SK-N-SH treated with all-trans-retinoic acid at 6 μM for 48 hours (cell line): ENCODE results near the gene SLC4A5.

Experiments used
- ATAC-seq: fragments of 200-7000 bp; cut with Tn5 transposase; 3 replicates; pipeline ENCODE4 v1.9.1; 2020; ENCODE audit warnings: mild to moderate bottlenecking, moderate library complexity
- ARNTL ChIP-seq: fragments of 450-650 bp; formaldehyde crosslinking; IDR thresholded peaks from 2 replicates; pipeline ENCODE4 v1.5.0; 2020; ENCODE audit warnings: low read depth, mild to moderate bottlenecking, moderate library complexity, borderline replicate concordance
- BACH2 ChIP-seq: fragments of 250-450 bp; sonication (Bioruptor Pico); IDR thresholded peaks from 2 replicates; pipeline ENCODE4 v1.9.0; 2021; ENCODE audit warnings: mild to moderate bottlenecking, borderline replicate concordance
- CSDC2 ChIP-seq: fragments of 250-450 bp; sonication (Bioruptor Pico); IDR thresholded peaks from 2 replicates; pipeline ENCODE4 v1.5.0; 2020; ENCODE audit warnings: mild to moderate bottlenecking, moderate library complexity
- ESRRG ChIP-seq: fragments of 250-450 bp; sonication (Bioruptor Pico); IDR thresholded peaks from 2 replicates; pipeline ENCODE4 v1.6.1; 2021; ENCODE audit warnings: mild to moderate bottlenecking
- GLIS3 ChIP-seq: fragments of 250-450 bp; sonication (Bioruptor Pico); IDR thresholded peaks from 2 replicates; pipeline ENCODE4 v1.5.0; 2020; ENCODE audit warnings: mild to moderate bottlenecking, moderate library complexity
- ISL1 ChIP-seq: fragments of 250-450 bp; sonication (Bioruptor Pico); IDR thresholded peaks from 2 replicates; pipeline ENCODE4 v2.1.2; 2022; ENCODE audit warnings: mild to moderate bottlenecking, moderate library complexity
- OSR1 ChIP-seq: fragments of 250-450 bp; sonication (Bioruptor Pico); IDR thresholded peaks from 2 replicates; pipeline ENCODE4 v1.8.0; 2022; ENCODE audit warnings: moderate library complexity, mild to moderate bottlenecking, inconsistent platforms
- PPARA ChIP-seq: fragments of 250-450 bp; sonication (Bioruptor Pico); IDR thresholded peaks from 2 replicates; pipeline ENCODE4 v1.5.0; 2020; ENCODE audit warnings: mild to moderate bottlenecking, borderline replicate concordance
- RARB ChIP-seq: fragments of 250-450 bp; sonication (Bioruptor Pico); IDR thresholded peaks from 2 replicates; pipeline ENCODE4 v1.8.0; 2021; ENCODE audit warnings: mild to moderate bottlenecking, moderate library complexity
- SNAI2 ChIP-seq: fragments of 250-450 bp; sonication (Bioruptor Pico); IDR thresholded peaks from 2 replicates; pipeline ENCODE4 v1.5.0; 2020; ENCODE audit warnings: mild to moderate bottlenecking, moderate library complexity
- TCF4 ChIP-seq: fragments of 250-450 bp; sonication (Bioruptor Pico); IDR thresholded peaks from 2 replicates; pipeline ENCODE4 v1.8.0; 2021; ENCODE audit warnings: mild to moderate bottlenecking, moderate library complexity, borderline replicate concordance
- ZC3H10 ChIP-seq: fragments of 250-450 bp; sonication (Bioruptor Pico); IDR thresholded peaks from 2 replicates; pipeline ENCODE4 v1.5.1; 2021; ENCODE audit warnings: mild to moderate bottlenecking, moderate library complexity
- ZFP30 ChIP-seq: fragments of 450-650 bp; formaldehyde crosslinking; IDR thresholded peaks from 2 replicates; pipeline ENCODE4 v1.5.0; 2022; ENCODE audit warnings: mild to moderate bottlenecking, moderate library complexity
- ZNF565 ChIP-seq: fragments of 450-650 bp; formaldehyde crosslinking; conservative IDR thresholded peaks from 2 replicates; pipeline ENCODE4 v1.5.0; 2020; ENCODE audit warnings: low read depth, mild to moderate bottlenecking, moderate library complexity
- ZNF70 ChIP-seq: fragments of 450-650 bp; formaldehyde crosslinking; IDR thresholded peaks from 2 replicates; pipeline ENCODE4 v1.5.0; 2020; ENCODE audit warnings: mild to moderate bottlenecking, moderate library complexity
- ZNF8 ChIP-seq: fragments of 450-650 bp; formaldehyde crosslinking; IDR thresholded peaks from 2 replicates; pipeline ENCODE4 v1.5.0; 2020; ENCODE audit warnings: mild to moderate bottlenecking, moderate library complexity
- TF ChIP-seq, protein P1 (sequence below): fragments of 250-450 bp; sonication (Bioruptor Pico); IDR thresholded peaks from 2 replicates; pipeline ENCODE4 v1.5.1; 2021; ENCODE audit warnings: mild to moderate bottlenecking, moderate library complexity
- TF ChIP-seq, protein P2 (sequence below): fragments of 250-450 bp; sonication (Bioruptor Pico); IDR thresholded peaks from 2 replicates; pipeline ENCODE4 v1.5.1; 2020; ENCODE audit warnings: low read depth, mild to moderate bottlenecking, moderate library complexity
- TF ChIP-seq, protein P3 (sequence below): fragments of 250-450 bp; sonication (Bioruptor Pico); IDR thresholded peaks from 2 replicates; pipeline ENCODE4 v1.8.0; 2020; ENCODE audit warnings: mild to moderate bottlenecking, moderate library complexity, borderline replicate concordance
- TF ChIP-seq, protein P4 (sequence below): fragments of 250-450 bp; sonication (Bioruptor Pico); IDR thresholded peaks from 2 replicates; pipeline ENCODE4 v1.8.0; 2021; ENCODE audit warnings: low read depth, mild to moderate bottlenecking, moderate library complexity, borderline replicate concordance

Gene SLC4A5

DNA sequence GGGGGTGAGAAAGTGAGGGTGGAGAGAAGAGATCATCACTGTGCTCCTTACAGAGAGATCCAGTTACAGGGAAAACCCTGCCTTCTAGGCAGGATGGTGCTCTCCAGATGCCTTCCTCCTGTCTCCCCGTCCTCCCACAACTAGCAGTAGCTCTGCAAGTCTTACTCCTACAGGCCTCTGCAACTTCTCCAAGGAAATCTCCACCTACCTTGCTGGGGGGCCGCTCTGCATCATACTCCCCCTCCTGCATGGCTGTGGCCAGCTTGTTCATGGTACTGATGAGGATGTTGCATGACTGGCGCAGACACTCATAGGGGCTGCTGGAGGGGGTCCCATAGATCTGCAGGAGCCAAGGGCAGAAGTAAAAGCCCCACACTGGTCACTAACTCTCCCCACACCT is 22.8 kb upstream of the SLC4A5 start:
- no peak for ATAC-seq

DNA sequence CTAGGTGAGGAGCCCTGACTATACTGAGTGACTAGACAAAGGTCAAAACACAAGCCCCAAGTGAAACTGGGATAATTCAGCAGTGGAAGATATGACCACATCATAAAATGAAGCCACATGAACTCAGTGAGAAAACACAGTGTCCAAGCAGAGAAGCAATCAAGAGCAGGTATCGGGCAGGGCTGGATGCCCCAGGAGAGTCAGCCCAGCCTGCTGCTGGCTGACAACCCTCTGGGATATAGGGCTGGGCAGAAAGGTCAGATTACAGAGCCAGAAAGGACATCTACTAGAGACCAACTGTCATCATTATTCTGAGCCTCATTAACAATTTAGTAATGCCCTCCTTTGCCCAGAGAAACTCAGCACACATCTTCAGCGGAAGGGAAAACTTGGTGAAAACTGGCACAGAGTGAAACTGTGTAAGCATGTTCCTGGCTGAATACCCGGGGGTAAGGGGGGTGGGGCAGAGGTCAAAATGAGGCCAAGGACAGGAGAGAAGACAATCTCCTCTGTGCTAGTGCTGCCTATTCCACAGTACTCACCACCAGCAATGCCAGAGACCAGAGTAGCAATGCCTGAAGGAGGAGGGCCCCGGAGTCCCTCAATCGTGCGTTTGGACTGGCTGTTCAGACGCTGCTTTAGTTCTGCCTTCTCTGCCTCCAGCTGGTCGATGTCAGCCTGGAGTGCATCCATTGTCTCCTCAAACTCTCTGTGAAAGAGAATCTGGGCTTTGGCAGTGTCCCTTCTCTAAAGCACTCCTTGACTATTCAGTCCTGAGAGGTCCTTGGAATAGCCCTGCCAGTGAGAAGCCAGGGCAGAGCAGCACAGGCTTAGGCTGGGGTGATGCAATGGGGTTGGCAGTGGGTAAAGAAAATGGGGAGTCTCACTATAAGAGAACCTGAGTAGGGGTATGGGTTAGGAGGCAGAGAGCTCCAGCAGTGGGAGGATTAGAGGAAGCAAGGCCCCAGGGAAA is 21.6 kb upstream of the SLC4A5 start:
- no peak for ATAC-seq
- TF ChIP-seq ZC3H10 (no peak), ESRRG (CRISPR knock-in tag) (no peak), PPARA (CRISPR knock-in tag) (no peak), ZNF8 (CRISPR knock-in tag) (no peak), RARB (CRISPR knock-in tag) (no peak), ZNF565 (CRISPR knock-in tag) (no peak), ARNTL (CRISPR knock-in tag) (no peak), BACH2 (no peak), ISL1 (CRISPR knock-in tag) (no peak), TCF4 (no peak), OSR1 (CRISPR knock-in tag) (no peak), GLIS3 (no peak), ZFP30 (no peak)
- TF ChIP-seq, protein P1, sequence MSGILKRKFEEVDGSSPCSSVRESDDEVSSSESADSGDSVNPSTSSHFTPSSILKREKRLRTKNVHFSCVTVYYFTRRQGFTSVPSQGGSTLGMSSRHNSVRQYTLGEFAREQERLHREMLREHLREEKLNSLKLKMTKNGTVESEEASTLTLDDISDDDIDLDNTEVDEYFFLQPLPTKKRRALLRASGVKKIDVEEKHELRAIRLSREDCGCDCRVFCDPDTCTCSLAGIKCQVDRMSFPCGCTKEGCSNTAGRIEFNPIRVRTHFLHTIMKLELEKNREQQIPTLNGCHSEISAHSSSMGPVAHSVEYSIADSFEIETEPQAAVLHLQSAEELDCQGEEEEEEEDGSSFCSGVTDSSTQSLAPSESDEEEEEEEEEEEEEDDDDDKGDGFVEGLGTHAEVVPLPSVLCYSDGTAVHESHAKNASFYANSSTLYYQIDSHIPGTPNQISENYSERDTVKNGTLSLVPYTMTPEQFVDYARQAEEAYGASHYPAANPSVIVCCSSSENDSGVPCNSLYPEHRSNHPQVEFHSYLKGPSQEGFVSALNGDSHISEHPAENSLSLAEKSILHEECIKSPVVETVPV = no peak
- TF ChIP-seq, protein P2, sequence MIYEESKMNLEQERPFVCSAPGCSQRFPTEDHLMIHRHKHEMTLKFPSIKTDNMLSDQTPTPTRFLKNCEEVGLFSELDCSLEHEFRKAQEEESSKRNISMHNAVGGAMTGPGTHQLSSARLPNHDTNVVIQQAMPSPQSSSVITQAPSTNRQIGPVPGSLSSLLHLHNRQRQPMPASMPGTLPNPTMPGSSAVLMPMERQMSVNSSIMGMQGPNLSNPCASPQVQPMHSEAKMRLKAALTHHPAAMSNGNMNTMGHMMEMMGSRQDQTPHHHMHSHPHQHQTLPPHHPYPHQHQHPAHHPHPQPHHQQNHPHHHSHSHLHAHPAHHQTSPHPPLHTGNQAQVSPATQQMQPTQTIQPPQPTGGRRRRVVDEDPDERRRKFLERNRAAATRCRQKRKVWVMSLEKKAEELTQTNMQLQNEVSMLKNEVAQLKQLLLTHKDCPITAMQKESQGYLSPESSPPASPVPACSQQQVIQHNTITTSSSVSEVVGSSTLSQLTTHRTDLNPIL = no peak

More for the DNA sequence above, 22.8 kb upstream of the SLC4A5 start:
- TF ChIP-seq, protein P3, sequence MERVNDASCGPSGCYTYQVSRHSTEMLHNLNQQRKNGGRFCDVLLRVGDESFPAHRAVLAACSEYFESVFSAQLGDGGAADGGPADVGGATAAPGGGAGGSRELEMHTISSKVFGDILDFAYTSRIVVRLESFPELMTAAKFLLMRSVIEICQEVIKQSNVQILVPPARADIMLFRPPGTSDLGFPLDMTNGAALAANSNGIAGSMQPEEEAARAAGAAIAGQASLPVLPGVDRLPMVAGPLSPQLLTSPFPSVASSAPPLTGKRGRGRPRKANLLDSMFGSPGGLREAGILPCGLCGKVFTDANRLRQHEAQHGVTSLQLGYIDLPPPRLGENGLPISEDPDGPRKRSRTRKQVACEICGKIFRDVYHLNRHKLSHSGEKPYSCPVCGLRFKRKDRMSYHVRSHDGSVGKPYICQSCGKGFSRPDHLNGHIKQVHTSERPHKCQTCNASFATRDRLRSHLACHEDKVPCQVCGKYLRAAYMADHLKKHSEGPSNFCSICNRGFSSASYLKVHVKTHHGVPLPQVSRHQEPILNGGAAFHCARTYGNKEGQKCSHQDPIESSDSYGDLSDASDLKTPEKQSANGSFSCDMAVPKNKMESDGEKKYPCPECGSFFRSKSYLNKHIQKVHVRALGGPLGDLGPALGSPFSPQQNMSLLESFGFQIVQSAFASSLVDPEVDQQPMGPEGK = no peak
- TF ChIP-seq ZNF8 (CRISPR knock-in tag) = no peak
- TF ChIP-seq BACH2 = no peak
- TF ChIP-seq CSDC2 (CRISPR knock-in tag) = no peak
- no peak for TF ChIP-seq GLIS3
- no peak for TF ChIP-seq RARB (CRISPR knock-in tag)
- TF ChIP-seq, protein P1 = no peak
- no peak for TF ChIP-seq ESRRG (CRISPR knock-in tag)
- no peak for TF ChIP-seq TCF4
- no peak for TF ChIP-seq ARNTL (CRISPR knock-in tag)
- no peak for TF ChIP-seq OSR1 (CRISPR knock-in tag)
- TF ChIP-seq, protein P4, sequence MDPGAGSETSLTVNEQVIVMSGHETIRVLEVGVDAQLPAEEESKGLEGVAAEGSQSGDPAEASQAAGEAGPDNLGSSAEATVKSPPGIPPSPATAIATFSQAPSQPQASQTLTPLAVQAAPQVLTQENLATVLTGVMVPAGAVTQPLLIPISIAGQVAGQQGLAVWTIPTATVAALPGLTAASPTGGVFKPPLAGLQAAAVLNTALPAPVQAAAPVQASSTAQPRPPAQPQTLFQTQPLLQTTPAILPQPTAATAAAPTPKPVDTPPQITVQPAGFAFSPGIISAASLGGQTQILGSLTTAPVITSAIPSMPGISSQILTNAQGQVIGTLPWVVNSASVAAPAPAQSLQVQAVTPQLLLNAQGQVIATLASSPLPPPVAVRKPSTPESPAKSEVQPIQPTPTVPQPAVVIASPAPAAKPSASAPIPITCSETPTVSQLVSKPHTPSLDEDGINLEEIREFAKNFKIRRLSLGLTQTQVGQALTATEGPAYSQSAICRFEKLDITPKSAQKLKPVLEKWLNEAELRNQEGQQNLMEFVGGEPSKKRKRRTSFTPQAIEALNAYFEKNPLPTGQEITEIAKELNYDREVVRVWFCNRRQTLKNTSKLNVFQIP (CRISPR knock-in tag) = no peak
- no peak for TF ChIP-seq SNAI2 (CRISPR knock-in tag)
- TF ChIP-seq, protein P2 = no peak
- no peak for TF ChIP-seq ISL1 (CRISPR knock-in tag)
- no peak for TF ChIP-seq PPARA (CRISPR knock-in tag)

DNA sequence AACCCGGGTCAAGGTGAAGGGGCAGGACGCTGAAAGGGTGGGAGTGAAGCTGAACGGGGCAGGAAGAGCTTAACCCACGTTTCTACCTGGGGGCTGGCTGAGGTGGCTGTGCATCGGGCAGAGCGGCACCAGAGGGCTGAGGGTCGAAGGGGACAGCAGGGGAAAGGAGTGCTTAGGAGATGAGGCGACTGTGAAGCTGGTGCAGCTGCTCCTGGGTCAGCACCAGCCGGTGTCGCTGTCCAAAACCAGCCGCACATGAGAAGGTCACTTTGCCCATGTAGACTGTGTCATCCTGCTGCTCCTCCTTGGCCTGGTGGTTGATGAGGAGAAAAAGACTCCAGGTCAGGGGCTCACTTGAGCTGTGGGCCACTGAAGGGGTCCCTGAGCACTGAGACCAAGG is 18.1 kb upstream of the SLC4A5 start:
- ATAC-seq = no peak
- TF ChIP-seq SNAI2 (CRISPR knock-in tag) (no peak), ZNF8 (CRISPR knock-in tag) (no peak), GLIS3 (no peak), ZNF70 (no peak), ESRRG (CRISPR knock-in tag) (no peak), ISL1 (CRISPR knock-in tag) (no peak), OSR1 (CRISPR knock-in tag) (no peak), BACH2 (no peak), RARB (CRISPR knock-in tag) (no peak), PPARA (CRISPR knock-in tag) (no peak), ZFP30 (no peak)
- TF ChIP-seq, protein P1 = no peak
- TF ChIP-seq, protein P3 = no peak
- TF ChIP-seq, protein P4 (CRISPR knock-in tag) = no peak
